Keratinocyte (primary cell): ENCODE measurements around the gene SEMA3F. TPM values are rescaled to one million over a fixed set of nuclear protein-coding genes. Genes with fewer than 3 reads are reported as not detected.

ENCODE experiments used
- DNase-seq: peaks from one replicate; pipeline ENCODE4 v3.0.0-alpha.2; 2011; ENCODE audit warnings: low read depth, missing footprints, low spot score
- FAIRE-seq: peaks from 2 replicates; lab custom pipeline; 2011; peaks lifted over from hg19 to GRCh38; lab: Jason Lieb, UNC
- H2AFZ ChIP-seq: 2 replicates; pipeline ENCODE4 v1.6.0; 2012; ENCODE audit warnings: low read length, control low read depth, inconsistent platforms; ENCODE audit not compliant: control insufficient read depth
- H3K27ac ChIP-seq: 2 replicates; pipeline ENCODE4 v1.5.1; 2011; ENCODE audit warnings: low read length; ENCODE audit not compliant: control insufficient read depth, insufficient read depth
- H3K27me3 ChIP-seq: 3 replicates; pipeline ENCODE4 v1.6.0; 2011; ENCODE audit warnings: low read length; ENCODE audit not compliant: control insufficient read depth, insufficient read depth; ENCODE audit errors: extremely low read depth
- H3K36me3 ChIP-seq, 2 experiments: 2 replicates in 1 of 2; 3 replicates in 1 of 2; pipeline ENCODE4 v1.5.1; 2011; ENCODE audit warnings: low read length in 2 of 2, mild to moderate bottlenecking in 1 of 2; ENCODE audit not compliant: control insufficient read depth in 2 of 2, insufficient read depth in 2 of 2; ENCODE audit errors: extremely low read depth in 1 of 2
- H3K4me1 ChIP-seq: 3 replicates; pipeline ENCODE4 v1.5.1; 2011; ENCODE audit warnings: low read length; ENCODE audit not compliant: control insufficient read depth, insufficient read depth; ENCODE audit errors: extremely low read depth
- H3K4me2 ChIP-seq: 3 replicates; pipeline ENCODE4 v1.6.0; 2011; ENCODE audit warnings: low read depth, low read length; ENCODE audit not compliant: control insufficient read depth, insufficient read depth; ENCODE audit errors: extremely low read depth
- H3K4me3 ChIP-seq, 3 experiments: fragments of 200-600 bp in 1 of 3; sonication (generic) in 1 of 3; 2 replicates in 2 of 3; 3 replicates in 1 of 3; pipeline ENCODE4 v1.5.1; 2011 to 2016; ENCODE audit warnings: low read length in 3 of 3, mild to moderate bottlenecking in 3 of 3, control low read depth in 2 of 3, inconsistent platforms in 1 of 3, low read depth in 1 of 3, mixed read lengths in 1 of 3, mixed run types in 1 of 3, moderate library complexity in 1 of 3; ENCODE audit not compliant: control insufficient read depth in 2 of 3, insufficient read depth in 2 of 3; ENCODE audit errors: extremely low read depth in 1 of 3
- H3K79me2 ChIP-seq: 2 replicates; pipeline ENCODE4 v1.6.0; 2012; ENCODE audit warnings: low read length; ENCODE audit not compliant: control insufficient read depth, insufficient read depth
- H3K9ac ChIP-seq: 3 replicates; pipeline ENCODE4 v1.6.0; 2011; ENCODE audit warnings: low read length; ENCODE audit not compliant: control insufficient read depth, insufficient read depth; ENCODE audit errors: extremely low read depth
- H3K9me1 ChIP-seq: 3 replicates; pipeline ENCODE4 v1.6.0; 2011; ENCODE audit warnings: low read length; ENCODE audit not compliant: control insufficient read depth, insufficient read depth; ENCODE audit errors: extremely low read depth
- H3K9me3 ChIP-seq: 2 replicates; pipeline ENCODE4 v1.5.1; 2012; ENCODE audit warnings: low read depth, low read length; ENCODE audit not compliant: control insufficient read depth
- H4K20me1 ChIP-seq: 3 replicates; pipeline ENCODE4 v1.6.0; 2011; ENCODE audit warnings: low read length; ENCODE audit not compliant: control insufficient read depth, insufficient read depth; ENCODE audit errors: extremely low read depth
- EZH2 ChIP-seq: IDR thresholded peaks from one replicate; pipeline ENCODE4 v1.6.1; 2012; ENCODE audit warnings: inconsistent platforms, mild to moderate bottlenecking, low read length, moderate library complexity
- dilution Hi-C: fragments of 300-500 bp; cut with MboI; formaldehyde crosslinking; loops from one replicate; pipeline ENCODE4 v1.7.0; 2020; ENCODE audit warnings: low sequenced_read_pairs; ENCODE audit not compliant: extremely low pct_ligation_motif_present
- polyA plus RNA-seq, 5 experiments: library from polyadenylated mRNA; depleted of rRNA in 3 of 5; stranded (reverse) in 3 of 5; stranded (forward) in 1 of 5; unstranded in 1 of 5; fragments of >200 nt; gene quantifications; 1 replicate in 1 of 5; 2 replicates in 3 of 5; 3 replicates in 1 of 5; pipeline versions ENCODE4 v1.2.1 to v1.2.3, GENCODE V29; 2011 to 2012; ENCODE audit warnings: missing spikeins in 2 of 5, low read depth in 1 of 5, low replicate concordance in 1 of 5
- TF ChIP-seq, protein P1 (sequence below), 3 experiments: IDR thresholded peaks in 1 of 3; conservative IDR thresholded peaks in 1 of 3; optimal IDR thresholded peaks in 1 of 3; 2 replicates in 2 of 3; 3 replicates in 1 of 3; pipeline versions ENCODE3 to v1.5.1; 2011; ENCODE audit warnings: low read length in 3 of 3, mild to moderate bottlenecking in 3 of 3, moderate library complexity in 2 of 3, control low read depth in 1 of 3, inconsistent platforms in 1 of 3; ENCODE audit not compliant: insufficient read depth in 2 of 3; ENCODE audit errors: extremely low read depth in 1 of 3

The SEMA3F gene
- polyA plus RNA-seq, 1 donor (not counting 4 experiments of a cell fraction or from before 2014, with no cell fraction given): 72.8 TPM

DNA sequence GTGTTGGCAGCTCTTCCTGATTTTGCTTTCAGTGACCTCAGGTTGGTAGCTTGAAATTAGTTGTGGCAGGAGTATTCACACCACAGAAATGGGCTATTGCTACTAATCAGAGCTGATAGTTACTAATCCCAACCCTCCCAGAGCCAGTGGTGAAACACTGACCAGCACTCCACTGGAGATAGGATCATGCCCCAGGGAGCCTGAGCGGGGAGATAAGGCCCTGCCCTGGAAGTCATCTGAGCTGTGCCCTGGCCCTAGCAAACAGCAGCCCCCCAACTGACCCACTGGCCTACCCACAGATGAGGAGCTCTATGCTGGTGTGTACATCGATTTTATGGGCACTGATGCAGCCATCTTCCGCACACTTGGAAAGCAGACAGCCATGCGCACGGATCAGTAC, 26.9 kb downstream of the SEMA3F start:
- Histone ChIP-seq H3K4me1 (no peaks in the 10 kb centered on the region), H3K4me3 (no peak overlapping the region), H3K9me3 (no peaks in the 10 kb centered on the region), H3K79me2 (no peaks in the 10 kb centered on the region), H3K27me3 (no peaks in the 10 kb centered on the region), H2AFZ (no peak overlapping the region), H3K9ac (no peak overlapping the region), H3K36me3 (peaks cover 56 to 58% of the 10 kb centered on the region in 2 experiments), H4K20me1 (peaks cover 3% of the 10 kb centered on the region), H3K4me2 (no peak overlapping the region), H3K27ac (no peak overlapping the region), H3K9me1 (no peaks in the 10 kb centered on the region)
- FAIRE-seq (no peak), DNase-seq (no peak)
- dilution Hi-C loops: no loop called here
- TF ChIP-seq, protein P1, sequence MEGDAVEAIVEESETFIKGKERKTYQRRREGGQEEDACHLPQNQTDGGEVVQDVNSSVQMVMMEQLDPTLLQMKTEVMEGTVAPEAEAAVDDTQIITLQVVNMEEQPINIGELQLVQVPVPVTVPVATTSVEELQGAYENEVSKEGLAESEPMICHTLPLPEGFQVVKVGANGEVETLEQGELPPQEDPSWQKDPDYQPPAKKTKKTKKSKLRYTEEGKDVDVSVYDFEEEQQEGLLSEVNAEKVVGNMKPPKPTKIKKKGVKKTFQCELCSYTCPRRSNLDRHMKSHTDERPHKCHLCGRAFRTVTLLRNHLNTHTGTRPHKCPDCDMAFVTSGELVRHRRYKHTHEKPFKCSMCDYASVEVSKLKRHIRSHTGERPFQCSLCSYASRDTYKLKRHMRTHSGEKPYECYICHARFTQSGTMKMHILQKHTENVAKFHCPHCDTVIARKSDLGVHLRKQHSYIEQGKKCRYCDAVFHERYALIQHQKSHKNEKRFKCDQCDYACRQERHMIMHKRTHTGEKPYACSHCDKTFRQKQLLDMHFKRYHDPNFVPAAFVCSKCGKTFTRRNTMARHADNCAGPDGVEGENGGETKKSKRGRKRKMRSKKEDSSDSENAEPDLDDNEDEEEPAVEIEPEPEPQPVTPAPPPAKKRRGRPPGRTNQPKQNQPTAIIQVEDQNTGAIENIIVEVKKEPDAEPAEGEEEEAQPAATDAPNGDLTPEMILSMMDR (optimal IDR thresholded peaks at IDR 0.05 in 1 of 3, IDR thresholded peaks at IDR 0.05 in 1 of 3, conservative IDR thresholded peaks at IDR 0.05 in 1 of 3; ENCODE audit: extremely low read depth in 1 of 3, insufficient read depth in 2 of 3, low read length in 3 of 3): no peak
- no peak for TF ChIP-seq EZH2

DNA sequence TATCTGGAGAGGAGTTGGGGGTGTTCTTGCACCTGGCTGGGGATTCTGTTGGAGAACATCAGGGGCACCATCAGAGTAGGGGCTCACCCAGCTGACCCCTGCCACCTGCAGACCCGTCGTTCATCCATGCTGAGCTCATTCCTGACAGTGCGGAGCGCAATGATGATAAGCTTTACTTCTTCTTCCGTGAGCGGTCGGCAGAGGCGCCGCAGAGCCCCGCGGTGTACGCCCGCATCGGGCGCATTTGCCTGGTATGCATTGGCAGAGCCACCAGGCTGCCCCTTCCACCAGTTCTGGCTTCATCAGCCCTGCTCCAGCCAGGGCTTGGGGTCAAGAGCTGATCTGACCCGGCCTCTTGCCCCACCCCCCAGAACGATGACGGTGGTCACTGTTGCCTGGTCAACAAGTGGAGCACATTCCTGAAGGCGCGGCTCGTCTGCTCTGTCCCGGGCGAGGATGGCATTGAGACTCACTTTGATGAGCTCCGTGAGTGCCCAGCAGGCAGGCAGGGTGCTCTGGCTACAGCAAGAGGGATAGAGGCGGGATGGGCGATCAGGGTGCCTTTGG, 27.5 kb downstream of the SEMA3F start:
- Histone ChIP-seq H4K20me1 (peaks cover 3% of the 10 kb centered on the region), H3K27me3 (no peaks in the 10 kb centered on the region), H2AFZ (no peak overlapping the region), H3K4me2 (no peak overlapping the region), H3K9me1 (no peaks in the 10 kb centered on the region), H3K4me1 (no peaks in the 10 kb centered on the region), H3K36me3 (peaks cover 52 to 53% of the 10 kb centered on the region in 2 experiments), H3K9ac (no peak overlapping the region), H3K27ac (no peak overlapping the region), H3K79me2 (no peaks in the 10 kb centered on the region), H3K4me3 (no peak overlapping the region), H3K9me3 (no peaks in the 10 kb centered on the region)
- dilution Hi-C loops: no loop called here
- no peak for DNase-seq
- no peak for TF ChIP-seq EZH2
- TF ChIP-seq, protein P1 (optimal IDR thresholded peaks at IDR 0.05 in 1 of 3, IDR thresholded peaks at IDR 0.05 in 1 of 3, conservative IDR thresholded peaks at IDR 0.05 in 1 of 3; ENCODE audit: extremely low read depth in 1 of 3, insufficient read depth in 2 of 3, low read length in 3 of 3): no peak
- no peak for FAIRE-seq
